CD4-positive, alpha-beta memory T cell (primary cell): Measurements from ENCODE around the gene ASB9. TPM values are rescaled to one million over a fixed set of nuclear protein-coding genes. Genes with fewer than 3 reads are reported as not detected.
"Not testable (repeated sequence)": the region's sequence is repeated elsewhere in the genome, so short reads cannot be mapped to it uniquely, and the experiment has no call there.

ENCODE experiments used
- CTCF ChIA-PET: fragments of 350-600 bp; sonication (Branson Sonifier 250); formaldehyde crosslinking; loops from one replicate; lab custom pipeline; 2021; ENCODE audit warnings: inconsistent platforms; ENCODE audit not compliant: partially characterized antibody; lab: Charles Lee
- POLR2A ChIA-PET: fragments of 350-600 bp; sonication (Branson Sonifier 250); formaldehyde crosslinking; loops from one replicate; lab custom pipeline; 2021; ENCODE audit not compliant: partially characterized antibody; lab: Charles Lee
- DNase-seq, 5 donors: peaks; one replicate each; pipeline versions ENCODE4 v3.0.0 to v3.0.0-alpha.2; 2020 to 2022; ENCODE audit warnings: mixed read lengths in 1 of 5
- H3K27ac ChIP-seq: one replicate; pipeline ENCODE4 v1.7.0; 2013; ENCODE audit warnings: low read depth, low read length
- H3K27me3 ChIP-seq: 2 replicates; pipeline ENCODE4 v1.7.0; 2013; ENCODE audit warnings: mild to moderate bottlenecking, low read length, moderate library complexity; ENCODE audit not compliant: insufficient read depth
- H3K36me3 ChIP-seq: 2 replicates; pipeline ENCODE4 v1.7.0; 2013; ENCODE audit warnings: mild to moderate bottlenecking, low read length, moderate library complexity; ENCODE audit not compliant: insufficient read depth
- H3K4me1 ChIP-seq: 2 replicates; pipeline ENCODE4 v1.7.0; 2013; ENCODE audit warnings: mild to moderate bottlenecking, low read length, moderate library complexity; ENCODE audit not compliant: insufficient read depth
- H3K4me3 ChIP-seq, 2 donors: one replicate each; pipeline ENCODE4 v1.7.0; 2013; ENCODE audit warnings: low read length in 2 of 2, mild to moderate bottlenecking in 1 of 2
- H3K9me3 ChIP-seq, 2 donors: one replicate each; pipeline ENCODE4 v1.7.0; 2013; ENCODE audit warnings: low read length in 2 of 2, control low read depth in 1 of 2; ENCODE audit not compliant: control insufficient read depth in 1 of 2
- H3K27ac Mint-ChIP-seq, 7 donors: one replicate each; pipeline ENCODE4 v1.8.0; 2020 to 2021; ENCODE audit warnings: mixed read lengths in 7 of 7, mild to moderate bottlenecking in 6 of 7, inconsistent platforms in 3 of 7, moderate library complexity in 3 of 7
- H3K27me3 Mint-ChIP-seq, 2 donors: one replicate each; pipeline ENCODE4 v1.8.0; 2020 to 2021; ENCODE audit warnings: mixed read lengths in 2 of 2
- H3K36me3 Mint-ChIP-seq, 2 donors: one replicate each; pipeline ENCODE4 v1.8.0; 2020 to 2021; ENCODE audit warnings: mixed read lengths in 2 of 2, inconsistent platforms in 1 of 2, mild to moderate bottlenecking in 1 of 2
- H3K4me1 Mint-ChIP-seq, 4 donors: one replicate each; pipeline ENCODE4 v1.8.0; 2020 to 2021; ENCODE audit warnings: mixed read lengths in 4 of 4, mild to moderate bottlenecking in 1 of 4
- H3K4me3 Mint-ChIP-seq, 8 donors: one replicate each; pipeline ENCODE4 v1.8.0; 2020 to 2021; ENCODE audit warnings: mixed read lengths in 8 of 8, mild to moderate bottlenecking in 7 of 8, moderate library complexity in 6 of 8, inconsistent platforms in 3 of 8
- H3K9me3 Mint-ChIP-seq, 8 donors: one replicate each; pipeline ENCODE4 v1.8.0; 2020 to 2021; ENCODE audit warnings: mixed read lengths in 8 of 8, mild to moderate bottlenecking in 5 of 8, inconsistent platforms in 3 of 8, moderate library complexity in 1 of 8
- intact Hi-C: fragments of 100-400 bp; cut with micrococcal nuclease; formaldehyde crosslinking; loops from one replicate; pipeline ENCODE4 v1.15.1; 2023
- polyA plus RNA-seq, 2 donors: library from polyadenylated mRNA; unstranded; fragments of 300-500 nt; fragmentation: Illumina TruSeq; gene quantifications; one replicate each; pipeline ENCODE4 v1.2.3, GENCODE V29; 2021
- total RNA-seq, 2 experiments: library from RNA; stranded (reverse); gene quantifications; one replicate each; pipeline ENCODE4 v1.2.3, GENCODE V29; 2021

Gene ASB9
- total and polyA plus RNA-seq, 4 experiments from 2014 or later, result 0.73 TPM; not detected in 3

GRCh38 chrX:15207384-15207783, 62.5 kb downstream of the ASB9 start:
- no peaks in the 10 kb centered on the region for H3K9me3 Mint-ChIP-seq
- Histone ChIP-seq H3K4me3 (no peak overlapping the region), H3K9me3 (no peaks in the 10 kb centered on the region), H3K4me1 (peaks cover 36% of the 10 kb centered on the region), H3K36me3 (no peaks in the 10 kb centered on the region), H3K27me3 (no peaks in the 10 kb centered on the region), H3K27ac (no peak overlapping the region)
- H3K27me3 Mint-ChIP-seq, result no peaks in the 10 kb centered on the region
- intact Hi-C loops, result no loop called here
- H3K4me3 Mint-ChIP-seq, result no peak overlapping the region
- DNase-seq, result no peak
- H3K36me3 Mint-ChIP-seq, result no peaks in the 10 kb centered on the region
- peaks cover 26 to 48% (median 33%) of the 10 kb centered on the region in 4 donors for H3K4me1 Mint-ChIP-seq
- ChIA-PET POLR2A (no interaction called here), CTCF (no interaction called here)
- H3K27ac Mint-ChIP-seq, result no peak overlapping the region

GRCh38 chrX:15206306-15206705, 63.6 kb downstream of the ASB9 start:
- CTCF ChIA-PET, result no interaction called here
- Histone ChIP-seq H3K27ac (no peak overlapping the region), H3K4me3 (no peak overlapping the region), H3K27me3 (no peaks in the 10 kb centered on the region), H3K4me1 (peaks cover 41% of the 10 kb centered on the region), H3K36me3 (no peaks in the 10 kb centered on the region), H3K9me3 (no peaks in the 10 kb centered on the region)
- peak overlapping the region in 1 of 8 donors; percentile 27 for H3K4me3 Mint-ChIP-seq
- H3K9me3 Mint-ChIP-seq, result peaks cover 0 to under 1% (median 0%) of the 10 kb centered on the region in 8 donors
- peaks cover 30 to 57% (median 39%) of the 10 kb centered on the region in 4 donors for H3K4me1 Mint-ChIP-seq
- intact Hi-C loops, result no loop called here
- no peaks in the 10 kb centered on the region for H3K36me3 Mint-ChIP-seq
- H3K27ac Mint-ChIP-seq, result peak overlapping the region in 2 of 7 donors; percentile 6 to 13
- no peak for DNase-seq
- H3K27me3 Mint-ChIP-seq, result no peaks in the 10 kb centered on the region
- POLR2A ChIA-PET, result interaction anchor here (1.2 kb wide), 1 partner anchor 49 kb away, joined by 3 read pairs; no protein-coding TSS in a partner anchor

GRCh38 chrX:15204130-15204751, 65.6 kb downstream of the ASB9 start:
- Histone ChIP-seq H3K9me3 (no peaks in the 10 kb centered on the region), H3K4me1 (peaks cover 41% of the 10 kb centered on the region), H3K4me3 (no peak overlapping the region), H3K36me3 (no peaks in the 10 kb centered on the region), H3K27me3 (no peaks in the 10 kb centered on the region), H3K27ac (peak overlapping the region; percentile 26)
- CTCF ChIA-PET, result no interaction called here
- POLR2A ChIA-PET, result no interaction called here
- Mint-ChIP-seq H3K36me3 (no peaks in the 10 kb centered on the region), H3K27me3 (no peaks in the 10 kb centered on the region), H3K4me3 (peak overlapping the region in 7 of 8 donors; percentile 5 to 63 (median 12)), H3K27ac (peak overlapping the region; percentile 0 to 86 (median 67)), H3K9me3 (peaks cover 0 to 2% (median 0%) of the 10 kb centered on the region in 8 donors), H3K4me1 (peaks cover 31 to 59% (median 40%) of the 10 kb centered on the region in 4 donors)
- intact Hi-C loops, result loop anchor here (2.0 kb wide), 1 partner anchor 45 kb away; no protein-coding TSS in a partner anchor
- DNase-seq, result no peak

GRCh38 chrX:15203694-15204093, 66.2 kb downstream of the ASB9 start:
- intact Hi-C loops, result loop anchor here (2.0 kb wide), 1 partner anchor 45 kb away; no protein-coding TSS in a partner anchor
- Histone ChIP-seq H3K4me1 (peaks cover 41% of the 10 kb centered on the region), H3K9me3 (no peaks in the 10 kb centered on the region), H3K4me3 (no peak overlapping the region), H3K36me3 (no peaks in the 10 kb centered on the region), H3K27me3 (no peaks in the 10 kb centered on the region), H3K27ac (peak overlapping the region; percentile 26)
- H3K27ac Mint-ChIP-seq, result peak overlapping the region in 6 of 7 donors; percentile 27 to 86 (median 70)
- ChIA-PET POLR2A (no interaction called here), CTCF (interaction anchor here (1.0 kb wide), 1 partner anchor 55 kb away, joined by 3 read pairs; no protein-coding TSS in a partner anchor)
- no peaks in the 10 kb centered on the region for H3K27me3 Mint-ChIP-seq
- H3K4me3 Mint-ChIP-seq, result peak overlapping the region in 5 of 8 donors; percentile 5 to 64 (median 14)
- peaks cover 0 to 2% (median 0%) of the 10 kb centered on the region in 8 donors for H3K9me3 Mint-ChIP-seq
- H3K4me1 Mint-ChIP-seq, result peaks cover 31 to 59% (median 40%) of the 10 kb centered on the region in 4 donors
- DNase-seq, result no peak
- H3K36me3 Mint-ChIP-seq, result no peaks in the 10 kb centered on the region

DNA sequence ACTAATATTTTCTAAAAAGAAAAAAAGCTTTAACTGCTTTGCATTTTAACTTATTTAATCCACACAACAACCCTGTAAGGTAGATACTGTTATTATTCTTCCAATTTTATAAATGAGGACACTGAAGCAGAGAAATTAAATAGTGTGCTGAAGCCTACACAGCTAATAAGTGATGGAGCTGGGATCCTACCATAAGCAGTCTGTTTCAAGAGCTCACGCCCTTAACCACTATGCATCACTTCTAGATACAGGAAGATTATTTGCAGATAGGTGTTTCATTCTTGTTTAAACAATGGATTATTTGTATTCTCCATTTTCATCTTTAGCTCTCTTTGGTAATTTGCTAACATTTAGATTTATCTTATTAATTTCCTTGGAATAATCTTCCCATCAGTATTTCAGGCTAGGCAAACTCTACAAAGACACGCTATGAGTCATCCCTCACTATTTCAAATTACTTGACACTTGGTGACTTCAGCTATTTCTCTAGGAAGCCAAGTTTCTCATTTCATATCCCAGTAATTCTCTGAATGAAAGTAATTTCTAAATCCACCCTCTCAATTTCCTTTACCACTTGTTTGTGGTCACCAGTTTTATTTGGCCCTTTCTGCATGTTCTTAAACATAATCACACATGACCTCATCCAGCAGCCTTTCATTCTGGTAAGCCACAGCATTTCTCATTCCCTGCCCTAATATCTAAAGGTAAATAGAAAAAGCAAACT, 67.3 kb downstream of the ASB9 start:
- intact Hi-C loops, result no loop called here
- ChIA-PET CTCF (interaction anchor here (0.9 to 1.2 kb wide), 4 partner anchors 12 to 59 kb away, joined by 3 read pairs; no protein-coding TSS in a partner anchor), POLR2A (interaction anchor here (0.6 kb wide), 1 partner anchor 451 kb away, joined by 3 read pairs; no protein-coding TSS in a partner anchor)
- Histone ChIP-seq H3K9me3 (no peaks in the 10 kb centered on the region), H3K27me3 (no peaks in the 10 kb centered on the region), H3K4me3 (no peak overlapping the region), H3K36me3 (no peaks in the 10 kb centered on the region), H3K27ac (no peak overlapping the region), H3K4me1 (peaks cover 36% of the 10 kb centered on the region)
- no peaks in the 10 kb centered on the region for H3K36me3 Mint-ChIP-seq
- H3K27me3 Mint-ChIP-seq, result no peaks in the 10 kb centered on the region
- peak overlapping the region in 1 of 8 donors; percentile 59 for H3K4me3 Mint-ChIP-seq
- no peak for DNase-seq
- peaks cover 28 to 54% (median 37%) of the 10 kb centered on the region in 4 donors for H3K4me1 Mint-ChIP-seq
- H3K27ac Mint-ChIP-seq, result peak overlapping the region in 4 of 7 donors; percentile 8 to 61 (median 26)
- H3K9me3 Mint-ChIP-seq, result peaks cover 0 to 2% (median 0%) of the 10 kb centered on the region in 8 donors

GRCh38 chrX:15200871-15201270, 69.0 kb downstream of the ASB9 start:
- H3K4me3 ChIP-seq, result no peak overlapping the region
- no peaks in the 10 kb centered on the region for H3K27me3 Mint-ChIP-seq
- H3K4me1 ChIP-seq, result peaks cover 30% of the 10 kb centered on the region
- H3K27ac Mint-ChIP-seq, result peak overlapping the region in 1 of 7 donors; percentile 16
- intact Hi-C loops, result no loop called here
- H3K9me3 ChIP-seq, result no peaks in the 10 kb centered on the region
- ChIA-PET CTCF (no interaction called here), POLR2A (no interaction called here)
- no peaks in the 10 kb centered on the region for H3K36me3 ChIP-seq
- no peak for DNase-seq
- no peak overlapping the region for H3K4me3 Mint-ChIP-seq
- H3K27me3 ChIP-seq, result no peaks in the 10 kb centered on the region
- H3K27ac ChIP-seq, result no peak overlapping the region
- peaks cover 20 to 40% (median 30%) of the 10 kb centered on the region in 4 donors for H3K4me1 Mint-ChIP-seq
- peaks cover 0 to 2% (median 0%) of the 10 kb centered on the region in 8 donors for H3K9me3 Mint-ChIP-seq
- H3K36me3 Mint-ChIP-seq, result no peaks in the 10 kb centered on the region

DNA sequence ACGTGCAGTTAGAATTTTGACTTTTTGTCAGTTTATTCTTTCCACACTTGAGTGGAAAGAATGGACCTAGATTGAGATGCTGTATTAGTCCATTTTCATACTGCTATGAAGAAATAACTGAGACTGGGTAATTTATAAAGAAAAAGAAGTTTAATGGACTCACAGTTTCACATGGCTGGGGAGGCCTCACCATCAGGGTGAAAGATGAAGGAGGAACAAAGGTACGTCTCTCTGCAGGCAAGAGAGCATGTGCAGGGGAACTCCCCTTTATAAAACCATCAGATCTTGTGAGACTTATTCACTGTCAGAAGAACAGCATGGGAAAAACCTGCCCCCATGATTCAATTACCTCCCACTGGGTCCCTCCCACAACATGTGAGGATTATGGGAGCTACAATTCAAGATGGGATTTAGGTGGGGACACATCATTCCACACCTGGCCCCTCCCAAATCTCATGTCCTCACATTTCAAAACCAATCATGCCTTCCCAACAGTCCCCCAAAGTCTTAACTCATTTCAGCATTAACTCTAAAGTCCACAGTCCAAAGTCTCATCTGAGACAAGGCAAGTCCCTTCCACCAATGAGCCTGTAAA, 71.2 kb downstream of the ASB9 start:
- CTCF ChIA-PET, result not testable (repeated sequence)

More for the DNA sequence above, 71.2 kb downstream of the ASB9 start:
- DNase-seq, H3K9me3 Mint-ChIP-seq, intact Hi-C loops, H3K4me3 ChIP-seq, H3K36me3 Mint-ChIP-seq, H3K27ac Mint-ChIP-seq, H3K9me3 ChIP-seq, H3K27me3 Mint-ChIP-seq, H3K4me3 Mint-ChIP-seq, H3K27me3 ChIP-seq, H3K27ac ChIP-seq, POLR2A ChIA-PET, H3K36me3 ChIP-seq: not testable (repeated sequence)
- H3K4me1 ChIP-seq, result peaks cover 18% of the 10 kb centered on the region
- H3K4me1 Mint-ChIP-seq, result peaks cover 12 to 24% (median 19%) of the 10 kb centered on the region in 4 donors
